ENCODE measurements around the gene ARHGAP15.
A peak's percentile ranks its signal among the peaks of the same experiment; 100 is the strongest.

The ARHGAP15 gene

DNA sequence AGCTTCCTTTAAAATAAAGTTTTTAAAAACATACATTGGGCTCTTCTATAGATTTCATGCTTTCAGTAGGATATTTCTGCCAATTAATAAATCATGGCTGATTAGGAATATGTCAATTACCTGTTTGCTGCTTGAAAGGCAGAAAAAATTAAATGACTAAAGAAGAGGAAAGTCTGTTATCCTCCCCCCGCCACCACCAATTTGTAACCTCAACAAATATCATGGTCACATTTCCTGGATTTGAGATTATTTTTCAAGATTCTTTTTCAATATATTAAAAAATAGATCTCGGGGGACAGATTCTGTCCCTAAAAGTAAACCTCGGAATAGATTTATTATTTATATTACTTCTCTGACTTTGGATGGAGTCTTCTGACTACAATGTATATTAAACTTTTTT is 125.9 kb downstream of the ARHGAP15 start:
- Histone ChIP-seq H3K9ac (ENCODE audit: low read length) (no peak overlapping the region), H3K9me3 (ENCODE audit: control insufficient read depth, low read length) (no peaks in the 10 kb centered on the region), H3K36me3 (ENCODE audit: control insufficient read depth, insufficient read depth, low read length, severe bottlenecking) (no peaks in the 10 kb centered on the region), H3K27me3 (replicated peaks; ENCODE audit: control insufficient read depth, insufficient read depth, low read length) (no peaks in the 10 kb centered on the region), H3K4me1 (ENCODE audit: control insufficient read depth, insufficient read depth, low read length) (no peaks in the 10 kb centered on the region), H3K4me3 (ENCODE audit: low read length) (no peak overlapping the region)
- no peak for DNase-seq (ENCODE audit: low read depth)

DNA sequence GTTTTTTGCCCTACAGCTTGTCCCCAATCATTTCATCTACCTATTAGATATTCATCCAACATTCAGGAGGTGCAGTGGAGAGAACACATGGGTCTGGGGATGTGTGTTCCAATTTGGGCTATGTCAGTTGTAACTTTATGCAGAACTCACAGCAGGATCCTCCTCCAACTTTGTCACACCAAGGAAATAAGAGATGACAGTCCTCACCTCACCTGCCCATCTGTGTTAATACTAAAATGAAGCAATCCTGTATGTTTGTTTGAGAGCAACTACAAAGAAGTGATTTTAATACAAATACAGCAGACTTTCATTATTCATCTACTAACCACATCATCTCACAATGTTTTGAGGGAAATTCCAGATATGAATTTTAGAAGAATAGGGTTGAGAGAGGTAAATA is 126.7 kb downstream of the ARHGAP15 start:
- DNase-seq (ENCODE audit: low read depth), result no peak
- H3K27me3 ChIP-seq (replicated peaks; ENCODE audit: control insufficient read depth, insufficient read depth, low read length), result no peaks in the 10 kb centered on the region
- H3K36me3 ChIP-seq (ENCODE audit: control insufficient read depth, insufficient read depth, low read length, severe bottlenecking), result no peaks in the 10 kb centered on the region
- H3K4me3 ChIP-seq (ENCODE audit: low read length), result no peak overlapping the region
- no peaks in the 10 kb centered on the region for H3K4me1 ChIP-seq (ENCODE audit: control insufficient read depth, insufficient read depth, low read length)
- no peak overlapping the region for H3K9ac ChIP-seq (ENCODE audit: low read length)
- H3K9me3 ChIP-seq (ENCODE audit: control insufficient read depth, low read length), result no peaks in the 10 kb centered on the region

DNA sequence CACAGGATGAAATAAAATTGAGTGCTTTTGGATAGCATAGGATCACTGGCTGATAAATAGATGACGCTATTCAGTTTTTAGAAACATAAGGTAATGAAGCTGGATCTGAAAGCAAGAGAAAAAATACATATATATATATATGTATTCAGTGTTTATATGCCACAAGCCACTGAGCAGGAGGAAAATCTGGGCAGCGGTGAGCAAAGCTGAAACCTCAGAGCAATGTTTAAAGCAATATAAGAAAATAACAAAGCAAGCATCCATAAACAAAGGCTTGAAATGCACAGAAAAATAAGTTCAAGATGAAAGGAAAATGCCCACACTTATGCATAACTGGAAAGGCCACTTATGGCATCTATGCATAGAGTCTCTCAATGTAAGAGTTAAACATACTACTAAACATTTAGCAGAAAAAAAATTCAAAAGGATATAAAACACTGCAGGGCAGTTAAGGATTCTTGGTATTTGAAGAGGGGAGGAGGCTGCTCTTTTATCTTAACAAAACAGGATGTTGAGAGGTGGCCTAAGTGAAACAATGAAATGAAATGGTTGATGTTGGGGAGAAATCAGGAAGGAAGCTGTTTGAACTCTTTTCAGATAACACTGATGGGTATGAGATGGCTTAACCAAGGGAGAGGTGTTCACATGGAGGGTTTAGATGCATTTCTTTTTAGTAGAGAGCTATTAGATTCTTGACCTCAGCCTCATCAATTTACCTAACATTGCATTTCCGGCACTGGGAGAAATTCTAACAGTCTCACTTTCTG is 129.1 kb downstream of the ARHGAP15 start:
- no peaks in the 10 kb centered on the region for H3K4me1 ChIP-seq (ENCODE audit: control insufficient read depth, insufficient read depth, low read length)
- no peak for DNase-seq (ENCODE audit: low read depth)
- no peak overlapping the region for H3K9ac ChIP-seq (ENCODE audit: low read length)
- H3K4me3 ChIP-seq (ENCODE audit: low read length), result no peak overlapping the region
- no peaks in the 10 kb centered on the region for H3K27me3 ChIP-seq (replicated peaks; ENCODE audit: control insufficient read depth, insufficient read depth, low read length)
- H3K36me3 ChIP-seq (ENCODE audit: control insufficient read depth, insufficient read depth, low read length, severe bottlenecking), result no peaks in the 10 kb centered on the region
- H3K9me3 ChIP-seq (ENCODE audit: control insufficient read depth, low read length), result no peaks in the 10 kb centered on the region

DNA sequence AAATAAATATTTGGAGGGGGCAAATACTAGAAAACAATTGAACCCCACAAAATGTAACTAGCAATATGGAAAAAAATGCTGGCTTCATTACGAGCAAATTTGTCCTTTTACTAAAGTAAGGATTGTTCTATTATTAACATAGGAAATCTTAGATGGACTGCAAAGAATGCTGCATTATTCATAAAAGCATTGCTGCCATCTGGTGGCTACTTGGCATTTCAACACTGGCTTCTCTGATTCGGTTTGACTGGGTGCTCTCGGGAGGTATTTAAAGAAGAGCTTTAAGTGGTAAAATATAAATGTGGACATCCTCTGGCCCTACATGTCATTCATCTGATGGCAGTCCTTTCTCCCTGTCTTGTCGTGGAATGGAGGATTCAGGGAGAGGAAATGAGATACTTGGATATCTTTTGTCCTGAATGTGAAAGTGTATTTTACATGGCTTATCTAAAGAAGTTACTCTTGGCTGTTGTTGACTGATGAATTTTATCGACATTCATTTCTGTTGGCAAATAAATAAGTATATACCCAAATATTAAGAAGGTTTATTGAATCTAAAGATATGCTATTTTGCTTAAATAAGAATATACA is 130.2 kb downstream of the ARHGAP15 start:
- DNase-seq (ENCODE audit: low read depth), result peak; percentile 92
- Histone ChIP-seq H3K4me1 (ENCODE audit: control insufficient read depth, insufficient read depth, low read length) (peaks cover 6% of the 10 kb centered on the region), H3K36me3 (ENCODE audit: control insufficient read depth, insufficient read depth, low read length, severe bottlenecking) (no peaks in the 10 kb centered on the region), H3K4me3 (ENCODE audit: low read length) (peak overlapping the region; percentile 48), H3K27me3 (replicated peaks; ENCODE audit: control insufficient read depth, insufficient read depth, low read length) (no peaks in the 10 kb centered on the region), H3K9ac (ENCODE audit: low read length) (peak overlapping the region; percentile 27), H3K9me3 (ENCODE audit: control insufficient read depth, low read length) (no peaks in the 10 kb centered on the region)

DNA sequence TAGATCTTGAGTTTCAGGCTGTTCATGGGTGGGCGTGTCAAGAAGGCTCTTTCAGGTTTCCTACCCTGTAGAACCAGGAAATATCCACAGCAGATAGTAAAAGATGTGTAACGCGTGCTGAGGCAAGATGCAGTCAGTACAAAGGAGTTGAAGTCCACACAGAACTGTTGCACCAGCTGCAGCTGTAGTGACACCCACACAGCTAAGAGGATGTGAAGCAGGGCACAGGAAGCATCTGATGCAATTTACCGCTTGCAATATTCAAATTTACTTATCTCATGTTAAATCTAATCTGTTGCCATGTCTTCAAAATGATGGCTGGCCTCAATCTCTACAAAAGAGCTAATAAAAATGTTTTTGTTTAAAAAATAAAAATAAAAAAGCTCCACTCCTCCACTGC is 132.8 kb downstream of the ARHGAP15 start:
- Histone ChIP-seq H3K4me1 (ENCODE audit: control insufficient read depth, insufficient read depth, low read length) (peaks cover 18% of the 10 kb centered on the region), H3K4me3 (ENCODE audit: low read length) (no peak overlapping the region), H3K9ac (ENCODE audit: low read length) (no peak overlapping the region), H3K27me3 (replicated peaks; ENCODE audit: control insufficient read depth, insufficient read depth, low read length) (no peaks in the 10 kb centered on the region), H3K36me3 (ENCODE audit: control insufficient read depth, insufficient read depth, low read length, severe bottlenecking) (no peaks in the 10 kb centered on the region), H3K9me3 (ENCODE audit: control insufficient read depth, low read length) (no peaks in the 10 kb centered on the region)
- no peak for DNase-seq (ENCODE audit: low read depth)

DNA sequence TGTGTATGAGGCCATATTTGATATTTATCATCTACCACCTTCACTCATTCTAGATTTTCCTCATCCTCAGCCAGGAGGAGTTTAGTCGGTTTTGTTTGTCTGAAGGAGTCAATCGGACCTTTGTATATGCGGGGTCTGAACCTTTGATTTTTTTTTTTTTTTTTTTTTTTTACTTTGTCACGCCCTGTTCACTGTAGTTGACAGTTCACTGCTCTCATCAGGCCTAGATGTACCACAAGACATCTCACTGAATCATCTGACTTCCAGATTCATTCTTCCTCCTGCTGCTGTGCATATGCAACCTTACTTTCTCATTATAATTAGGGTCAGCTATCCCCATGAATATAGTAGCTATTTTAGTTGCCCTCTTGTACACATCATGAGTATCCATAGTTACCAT is 133.2 kb downstream of the ARHGAP15 start:
- Histone ChIP-seq H3K4me3 (ENCODE audit: low read length) (no peak overlapping the region), H3K27me3 (replicated peaks; ENCODE audit: control insufficient read depth, insufficient read depth, low read length) (no peaks in the 10 kb centered on the region), H3K9me3 (ENCODE audit: control insufficient read depth, low read length) (no peaks in the 10 kb centered on the region), H3K9ac (ENCODE audit: low read length) (no peak overlapping the region), H3K4me1 (ENCODE audit: control insufficient read depth, insufficient read depth, low read length) (peaks cover 18% of the 10 kb centered on the region), H3K36me3 (ENCODE audit: control insufficient read depth, insufficient read depth, low read length, severe bottlenecking) (no peaks in the 10 kb centered on the region)
- no peak for DNase-seq (ENCODE audit: low read depth)

DNA sequence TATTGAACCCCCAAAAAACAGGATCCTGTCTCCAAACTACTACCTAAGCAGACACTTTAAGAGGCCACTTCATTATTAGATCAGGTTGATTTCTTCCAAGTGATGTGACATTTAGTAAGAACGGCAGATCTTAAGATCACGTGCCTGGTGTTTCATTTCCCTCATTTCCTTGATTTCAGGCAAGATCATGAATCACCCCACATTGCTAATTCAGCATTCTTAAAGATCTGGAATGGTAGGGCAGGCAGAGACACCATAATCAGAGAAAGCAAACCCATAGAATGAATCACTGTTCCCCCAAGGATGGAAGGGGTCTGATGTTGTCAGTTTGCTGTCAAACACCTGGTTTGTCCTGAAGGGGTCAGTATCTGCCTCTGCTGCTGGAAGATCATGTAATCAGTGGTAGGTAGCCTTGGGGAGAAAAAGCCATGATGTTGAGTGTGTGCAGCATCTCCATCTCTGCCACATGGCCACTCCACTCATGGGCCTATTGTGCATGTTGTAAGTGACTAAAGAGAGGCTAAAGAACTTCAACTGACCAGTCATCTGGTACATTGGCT is 133.9 kb downstream of the ARHGAP15 start:
- H3K27me3 ChIP-seq (replicated peaks; ENCODE audit: control insufficient read depth, insufficient read depth, low read length), result no peaks in the 10 kb centered on the region
- DNase-seq (ENCODE audit: low read depth), result no peak
- H3K9ac ChIP-seq (ENCODE audit: low read length), result no peak overlapping the region
- no peaks in the 10 kb centered on the region for H3K36me3 ChIP-seq (ENCODE audit: control insufficient read depth, insufficient read depth, low read length, severe bottlenecking)
- H3K9me3 ChIP-seq (ENCODE audit: control insufficient read depth, low read length), result no peaks in the 10 kb centered on the region
- no peak overlapping the region for H3K4me3 ChIP-seq (ENCODE audit: low read length)
- H3K4me1 ChIP-seq (ENCODE audit: control insufficient read depth, insufficient read depth, low read length), result peaks cover 18% of the 10 kb centered on the region

DNA sequence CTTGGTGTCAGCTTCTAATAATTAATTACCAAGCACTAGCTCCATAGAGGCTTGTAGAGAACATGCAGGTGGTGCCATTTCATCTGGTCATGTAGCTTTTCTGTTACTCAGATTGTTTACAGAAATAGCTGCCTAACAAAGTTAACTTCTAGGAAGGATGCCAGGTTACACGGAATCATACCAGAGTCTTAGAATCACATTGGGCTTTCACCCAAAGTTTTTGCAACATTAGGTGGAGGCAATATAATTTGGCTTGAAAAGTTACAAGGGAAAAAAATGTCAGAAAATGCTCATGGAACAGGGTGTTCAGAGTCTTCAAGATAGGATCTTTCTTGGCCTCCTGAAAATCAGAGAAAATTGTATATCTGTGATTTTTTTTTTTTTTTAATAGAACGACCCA is 135.6 kb downstream of the ARHGAP15 start:
- Histone ChIP-seq H3K36me3 (ENCODE audit: control insufficient read depth, insufficient read depth, low read length, severe bottlenecking) (no peaks in the 10 kb centered on the region), H3K9me3 (ENCODE audit: control insufficient read depth, low read length) (no peaks in the 10 kb centered on the region)
- DNase-seq (ENCODE audit: low read depth), result peak; percentile 98

DNA sequence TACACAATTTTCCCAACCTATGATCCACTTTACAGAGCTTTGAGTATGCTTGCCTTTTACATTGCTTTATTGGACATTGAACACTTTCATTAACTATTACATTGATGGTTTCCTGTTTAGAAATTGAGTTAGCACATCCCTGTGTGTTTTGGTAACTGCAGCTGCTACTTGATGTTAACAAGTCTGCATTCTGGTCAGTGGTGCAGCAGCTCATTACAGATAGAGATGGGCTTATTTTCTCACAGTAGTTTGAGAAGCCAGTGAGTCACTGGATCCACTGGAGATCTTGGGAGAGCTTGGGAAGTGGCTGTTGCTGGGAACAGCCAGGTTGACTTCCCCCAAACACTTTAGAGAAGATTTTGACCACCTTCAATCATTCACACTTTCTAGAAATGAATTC is 150.5 kb downstream of the ARHGAP15 start:
- DNase-seq (ENCODE audit: low read depth), result no peak

More for the DNA sequence above, 135.6 kb downstream of the ARHGAP15 start:
- peaks cover 18% of the 10 kb centered on the region for H3K4me1 ChIP-seq (ENCODE audit: control insufficient read depth, insufficient read depth, low read length)
- no peak overlapping the region for H3K9ac ChIP-seq (ENCODE audit: low read length)
- no peak overlapping the region for H3K4me3 ChIP-seq (ENCODE audit: low read length)
- no peaks in the 10 kb centered on the region for H3K27me3 ChIP-seq (replicated peaks; ENCODE audit: control insufficient read depth, insufficient read depth, low read length)

DNA sequence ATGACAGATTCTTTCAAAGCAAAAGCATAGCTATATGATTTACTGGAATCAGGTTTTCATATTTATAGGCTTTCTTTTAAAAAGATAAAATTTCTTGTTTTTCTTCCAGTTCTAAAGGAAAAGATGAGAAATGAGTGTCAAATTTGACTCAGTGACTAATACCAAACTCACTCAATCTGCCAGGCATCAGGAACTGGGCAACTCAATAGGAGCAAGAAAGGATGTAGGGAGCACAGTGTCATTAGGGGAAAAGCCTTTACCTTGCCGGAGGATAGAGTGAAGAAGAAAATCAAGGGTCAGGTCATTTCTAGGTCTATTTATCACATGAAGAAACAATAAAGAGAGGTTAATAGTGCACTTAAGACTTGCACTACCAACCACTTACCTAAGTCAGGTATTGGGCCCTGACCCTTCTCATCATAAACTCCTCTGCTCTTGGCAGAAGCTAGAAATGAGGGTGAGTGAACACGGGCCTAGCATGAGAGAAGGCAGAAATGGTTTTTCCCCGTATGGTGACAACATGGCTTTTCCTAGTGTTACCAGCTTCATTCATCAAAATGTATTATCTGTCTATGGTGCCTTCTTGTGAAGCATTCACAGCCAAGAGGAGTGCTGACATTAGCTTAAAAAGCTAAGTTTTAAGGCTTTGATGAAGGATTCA is 151.0 kb downstream of the ARHGAP15 start:
- Histone ChIP-seq H3K36me3 (ENCODE audit: control insufficient read depth, insufficient read depth, low read length, severe bottlenecking) (no peaks in the 10 kb centered on the region), H3K9ac (ENCODE audit: low read length) (no peak overlapping the region), H3K4me1 (ENCODE audit: control insufficient read depth, insufficient read depth, low read length) (no peaks in the 10 kb centered on the region), H3K9me3 (ENCODE audit: control insufficient read depth, low read length) (no peaks in the 10 kb centered on the region), H3K4me3 (ENCODE audit: low read length) (no peak overlapping the region), H3K27me3 (replicated peaks; ENCODE audit: control insufficient read depth, insufficient read depth, low read length) (no peaks in the 10 kb centered on the region)
- DNase-seq (ENCODE audit: low read depth), result no peak

More for the DNA sequence above, 150.5 kb downstream of the ARHGAP15 start:
- no peak overlapping the region for H3K9ac ChIP-seq (ENCODE audit: low read length)
- no peaks in the 10 kb centered on the region for H3K36me3 ChIP-seq (ENCODE audit: control insufficient read depth, insufficient read depth, low read length, severe bottlenecking)
- no peaks in the 10 kb centered on the region for H3K9me3 ChIP-seq (ENCODE audit: control insufficient read depth, low read length)
- H3K4me1 ChIP-seq (ENCODE audit: control insufficient read depth, insufficient read depth, low read length), result no peaks in the 10 kb centered on the region
- no peak overlapping the region for H3K4me3 ChIP-seq (ENCODE audit: low read length)
- H3K27me3 ChIP-seq (replicated peaks; ENCODE audit: control insufficient read depth, insufficient read depth, low read length), result no peaks in the 10 kb centered on the region

DNA sequence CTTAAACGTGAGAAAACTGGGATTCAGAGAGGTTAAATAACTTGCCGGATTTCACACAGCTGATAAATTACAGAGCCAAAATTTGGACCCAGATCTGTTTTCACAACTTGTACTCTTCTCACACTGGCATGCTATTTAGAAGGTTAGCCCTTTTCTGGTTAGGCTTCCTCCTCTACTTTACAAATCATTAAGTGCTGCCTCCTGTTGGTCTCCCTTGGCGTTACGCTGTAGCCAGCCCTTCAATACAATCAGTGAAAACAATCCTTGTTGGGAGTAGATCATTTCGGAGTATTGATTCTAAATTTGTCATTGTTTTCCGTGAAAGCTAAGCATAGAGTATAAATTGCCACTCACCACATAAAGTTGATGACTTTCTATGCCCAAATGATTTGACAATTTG is 153.5 kb downstream of the ARHGAP15 start:
- DNase-seq (ENCODE audit: low read depth), result no peak
- H3K36me3 ChIP-seq (ENCODE audit: control insufficient read depth, insufficient read depth, low read length, severe bottlenecking), result no peaks in the 10 kb centered on the region

More for the DNA sequence above, 153.5 kb downstream of the ARHGAP15 start:
- no peak overlapping the region for H3K9ac ChIP-seq (ENCODE audit: low read length)
- H3K4me3 ChIP-seq (ENCODE audit: low read length), result no peak overlapping the region
- no peaks in the 10 kb centered on the region for H3K4me1 ChIP-seq (ENCODE audit: control insufficient read depth, insufficient read depth, low read length)
- H3K9me3 ChIP-seq (ENCODE audit: control insufficient read depth, low read length), result no peaks in the 10 kb centered on the region
- no peaks in the 10 kb centered on the region for H3K27me3 ChIP-seq (replicated peaks; ENCODE audit: control insufficient read depth, insufficient read depth, low read length)
